Effector CD8-positive, alpha-beta T cell (primary cell): Measurements from ENCODE around the gene CSRP2.

ENCODE experiments used
- DNase-seq: peaks from one replicate; lab custom pipeline; 2025; lab: John Stamatoyannopoulos, UW

The CSRP2 gene

DNA sequence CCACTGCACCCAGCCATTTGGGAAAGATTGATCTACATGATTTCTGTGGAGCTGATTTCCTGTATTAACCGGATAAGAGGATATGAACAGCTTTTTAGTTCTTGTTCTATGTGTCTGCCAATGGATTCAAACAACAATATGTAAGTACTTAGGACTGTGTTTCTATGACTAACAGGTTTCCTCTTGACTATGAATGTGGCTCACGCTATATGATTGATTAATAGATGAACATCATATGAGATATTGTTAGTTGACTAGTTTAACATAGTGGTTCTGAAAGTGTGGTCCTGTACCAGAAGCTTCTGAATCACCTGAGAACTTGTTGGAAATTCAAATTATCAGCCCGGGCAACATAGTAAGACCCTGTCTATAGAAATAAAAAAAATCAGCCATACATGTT, 12.8 kb upstream of the CSRP2 start:
- DNase-seq, result no peak

GRCh38 chr12:76890151-76891143, 11.6 kb upstream of the CSRP2 start:
- DNase-seq, result no peak

DNA sequence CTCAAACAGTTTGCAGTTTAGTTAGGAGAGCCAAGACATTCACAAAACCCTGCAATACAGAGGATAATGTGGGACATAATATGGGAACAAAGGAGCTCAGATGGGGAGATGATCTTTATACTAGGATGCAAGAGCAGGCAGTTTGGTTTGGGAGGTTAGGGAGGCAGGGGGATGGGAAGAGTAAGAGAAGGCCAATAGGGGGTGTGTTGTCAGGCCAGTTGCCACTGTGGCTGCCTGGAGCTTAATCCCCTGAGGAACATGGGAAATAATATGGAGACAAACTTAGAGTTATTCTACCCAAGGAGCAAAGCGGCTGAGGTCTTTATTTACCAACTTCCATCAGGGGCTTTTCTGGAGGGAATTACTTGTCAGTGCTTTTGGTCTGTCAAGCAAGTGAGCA, 10.0 kb upstream of the CSRP2 start:
- no peak for DNase-seq

DNA sequence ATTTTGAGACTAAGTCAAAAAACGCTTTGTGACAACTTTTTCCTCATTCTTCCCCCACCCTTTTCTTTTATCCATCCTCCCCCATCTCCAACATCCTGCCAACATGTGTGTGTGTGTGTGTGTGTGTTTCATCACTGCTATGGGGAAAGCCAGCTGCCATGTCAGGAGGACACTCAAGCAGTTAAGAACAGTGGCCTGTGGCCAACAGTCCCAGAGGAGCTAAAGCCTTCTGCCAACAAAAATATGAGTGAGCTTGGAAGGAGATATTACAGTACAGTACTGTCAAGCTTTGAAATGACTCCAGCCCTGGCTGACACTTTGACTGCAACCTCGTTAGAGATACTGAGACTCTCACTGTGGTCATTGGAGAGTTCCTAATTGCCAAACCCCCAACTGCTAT, 5.0 kb upstream of the CSRP2 start:
- no peak for DNase-seq

DNA sequence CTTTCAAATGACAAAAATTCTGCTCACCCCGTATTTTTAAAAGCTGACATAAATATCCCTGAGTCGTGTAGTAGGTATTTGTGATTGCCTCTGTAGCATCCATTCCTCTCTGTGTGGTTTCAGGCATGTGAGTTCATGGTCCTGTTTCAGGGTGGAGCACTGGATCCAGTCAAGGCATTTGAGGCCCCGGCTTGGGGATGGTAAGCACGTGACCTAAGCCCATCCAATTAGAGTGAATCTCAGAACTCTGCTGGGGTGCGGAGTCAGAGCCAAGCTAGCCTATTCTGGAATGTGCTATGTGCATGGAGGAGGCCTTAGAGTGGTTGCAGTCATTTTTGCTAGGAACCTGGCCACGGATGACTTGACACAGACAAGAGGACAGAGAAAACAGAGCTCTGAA, 4.3 kb upstream of the CSRP2 start:
- DNase-seq, result no peak

- DNase-seq, result no peak
These were observed 3.5 kb upstream of the CSRP2 start for GRCh38 chr12:76882367-76882766.

DNA sequence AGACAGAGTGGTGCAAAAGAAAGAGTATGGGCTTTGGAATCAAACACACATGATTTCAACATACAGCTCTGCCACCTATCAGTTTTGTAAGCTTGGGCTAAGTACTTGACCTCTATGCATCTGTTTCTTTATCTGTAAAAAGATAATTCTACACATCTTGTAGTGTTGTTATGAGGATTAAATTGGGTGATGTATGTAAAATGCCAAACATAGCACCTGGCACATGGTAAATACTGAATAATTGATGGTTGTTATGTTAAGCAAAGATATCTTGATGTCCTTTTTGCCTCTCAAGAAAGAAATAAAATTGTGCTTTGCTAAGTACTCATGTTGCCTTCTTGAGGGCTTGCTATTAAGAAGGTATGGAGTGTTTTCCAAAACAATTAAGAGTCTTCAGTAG, 2.3 kb upstream of the CSRP2 start:
- DNase-seq, result no peak

- no peak for DNase-seq
These were observed 1.8 kb upstream of the CSRP2 start for GRCh38 chr12:76880519-76881023.

DNA sequence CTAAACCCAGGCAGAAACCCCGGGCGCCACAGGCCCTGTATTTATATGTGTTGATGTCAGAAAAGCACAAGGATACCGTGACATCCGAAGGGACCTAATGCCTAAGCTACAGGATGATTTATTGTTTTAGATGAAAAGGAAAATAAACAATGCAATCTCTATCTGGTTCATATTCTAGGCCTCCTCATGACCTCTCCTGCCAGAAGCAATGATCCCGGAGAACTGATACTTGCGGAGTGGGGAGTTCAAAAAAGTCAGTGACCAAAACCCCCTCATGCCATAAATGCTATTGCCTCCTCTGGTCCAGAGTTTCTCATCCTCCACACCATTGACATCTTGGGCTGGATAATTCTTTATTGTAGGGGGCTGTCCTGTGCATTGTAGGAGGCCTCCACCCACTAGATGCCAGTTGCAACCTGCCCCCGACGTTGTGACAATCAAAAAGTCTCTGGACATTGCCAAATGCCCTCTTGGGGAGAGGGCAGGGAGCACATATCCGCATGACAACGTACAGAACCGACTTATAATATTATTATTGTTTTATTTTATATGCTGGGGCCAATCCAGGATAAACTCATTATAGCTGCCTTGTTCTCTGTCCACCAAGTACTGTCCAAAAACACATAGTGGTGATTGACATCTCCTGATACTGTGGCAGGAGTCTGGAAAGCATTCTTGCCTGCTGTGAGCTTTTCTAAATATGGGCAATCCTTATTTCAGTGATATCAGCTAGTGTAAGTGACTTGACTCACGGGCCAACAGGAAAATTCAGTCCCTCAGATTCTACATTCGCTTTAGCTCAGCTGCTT, 1.1 kb upstream of the CSRP2 start:
- DNase-seq, result no peak

GRCh38 chr12:76878099-76878898, 520 bp downstream of the CSRP2 start:
- DNase-seq, result no peak

DNA sequence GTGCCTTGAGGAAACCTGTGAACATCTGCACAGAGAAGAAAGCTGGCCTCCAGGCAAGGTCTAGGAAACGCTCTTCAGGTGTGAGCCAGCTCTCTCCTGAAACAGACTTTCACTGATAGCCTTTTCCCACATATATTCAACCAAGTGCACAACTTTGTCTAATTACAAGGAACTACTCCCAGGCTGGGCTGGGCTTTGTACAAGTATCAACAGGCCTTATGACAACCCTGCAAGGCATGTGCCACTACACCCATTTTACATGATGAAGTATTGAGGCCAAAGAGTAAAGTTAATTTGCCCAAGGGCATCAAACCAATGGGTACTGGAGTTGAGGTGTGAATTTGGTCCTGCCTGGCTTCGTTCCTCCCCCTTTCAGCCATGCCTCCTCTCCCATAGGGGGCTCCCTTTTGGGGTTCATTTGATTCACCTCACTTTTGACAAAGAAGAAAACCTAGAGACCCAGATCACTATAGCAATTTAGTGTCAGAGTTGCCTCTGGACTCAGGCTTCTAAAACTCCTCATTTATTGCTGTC, 2.1 kb downstream of the CSRP2 start:
- DNase-seq, result no peak

- DNase-seq, result no peak
These were observed 4.2 kb downstream of the CSRP2 start for GRCh38 chr12:76874491-76875190.

- no peak for DNase-seq
These were observed 4.8 kb downstream of the CSRP2 start for GRCh38 chr12:76874027-76874426.

- no peak for DNase-seq
These were observed 6.4 kb downstream of the CSRP2 start for GRCh38 chr12:76872415-76872814.

- no peak for DNase-seq
These were observed 7.1 kb downstream of the CSRP2 start for GRCh38 chr12:76871742-76872141.

GRCh38 chr12:76871082-76871481, 7.7 kb downstream of the CSRP2 start:
- DNase-seq, result no peak

GRCh38 chr12:76866726-76867125, 12.1 kb downstream of the CSRP2 start:
- DNase-seq, result no peak

GRCh38 chr12:76866151-76866567, 12.7 kb downstream of the CSRP2 start:
- DNase-seq, result no peak

DNA sequence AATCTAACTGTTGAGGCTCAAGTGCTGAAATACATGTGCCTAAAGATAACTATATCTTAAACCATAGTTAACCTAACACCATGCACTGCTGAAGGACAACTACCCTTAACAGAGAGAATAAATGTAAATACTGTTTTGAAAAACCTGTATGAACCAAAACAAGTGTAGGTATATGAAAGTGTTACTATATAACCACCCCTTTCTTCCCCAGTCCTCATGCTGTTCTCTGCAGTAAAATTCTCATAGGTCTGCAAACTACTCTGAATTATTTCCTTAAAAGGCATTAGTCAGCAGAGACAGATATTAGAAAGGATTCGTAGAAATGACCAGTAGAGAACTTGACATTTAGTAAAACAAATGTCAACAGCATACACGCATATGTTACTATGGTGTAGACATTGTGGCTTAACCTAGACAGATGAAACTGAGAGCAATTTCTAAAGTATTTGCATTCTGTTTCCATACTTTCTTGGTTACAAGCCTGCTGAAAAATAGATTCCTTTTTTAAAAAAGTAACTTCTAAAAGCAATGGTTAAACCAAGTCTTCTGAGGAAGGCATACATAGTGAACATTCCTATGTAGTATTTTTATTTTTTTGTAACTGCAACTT, 13.9 kb downstream of the CSRP2 start:
- no peak for DNase-seq

DNA sequence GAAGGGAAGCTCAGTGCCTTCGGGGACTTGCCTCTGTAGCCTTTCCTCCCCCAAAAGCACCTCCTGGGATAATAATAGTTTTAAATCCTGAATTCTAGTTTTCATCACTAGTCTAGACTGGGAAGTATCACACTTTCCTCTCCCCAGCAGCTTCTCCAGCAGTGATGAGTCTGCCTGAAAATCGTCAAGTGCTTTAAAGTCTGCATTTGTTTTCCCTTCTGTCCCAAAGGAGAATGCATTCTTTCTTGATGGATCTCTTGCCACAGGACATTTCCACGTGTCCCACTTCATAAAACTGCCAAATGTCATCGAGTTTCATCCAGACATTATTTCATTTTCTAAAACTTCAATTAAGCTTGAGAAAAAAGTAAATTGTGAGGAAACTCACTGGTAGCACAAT, 15.0 kb downstream of the CSRP2 start:
- DNase-seq, result no peak
